ENCODE measurements around the gene LRRIQ3. TPM values are rescaled to one million over a fixed set of nuclear protein-coding genes. Genes with fewer than 3 reads are reported as not detected.

Gene LRRIQ3
- total RNA-seq, 2 experiments from 2014 or later = 2.3 to 2.5 TPM

GRCh38 chr1:74107394-74107793 lies 90.6 kb downstream of the LRRIQ3 start:
- Histone ChIP-seq H3K4me3 (ENCODE audit: low read depth, low read length, poor library complexity, severe bottlenecking) (no peak overlapping the region), H2AFZ (ENCODE audit: low read length) (no peak overlapping the region), H3K9me3 (ENCODE audit: low read length) (no peaks in the 10 kb centered on the region), H3K4me2 (ENCODE audit: low read length) (no peak overlapping the region), H3K27ac (ENCODE audit: low read depth, low read length, poor library complexity, severe bottlenecking) (no peak overlapping the region), H4K20me1 (ENCODE audit: insufficient read depth, low read length) (no peaks in the 10 kb centered on the region), H3K9me2 (ENCODE audit: insufficient read depth, low read length) (no peaks in the 10 kb centered on the region), H3K36me3 (ENCODE audit: insufficient read depth, low read length) (no peaks in the 10 kb centered on the region), H3K4me1 (ENCODE audit: insufficient read depth, low read length, poor library complexity, severe bottlenecking) (no peaks in the 10 kb centered on the region), H3K79me2 (ENCODE audit: insufficient read depth, low read depth, low read length) (no peaks in the 10 kb centered on the region)
- TF ChIP-seq CTCF (conservative IDR thresholded peaks at IDR 0.05; ENCODE audit: low read length) (no peak), EZH2phosphoT487 (IDR thresholded peaks at IDR 0.05; ENCODE audit: borderline replicate concordance, low read depth, low read length) (no peak)
- DNase-seq (ENCODE audit: low spot score) = no peak
- no TSS peak for BruUV-seq (replicated peaks)
- ChIA-PET POLR2A (no interaction called here), CTCF (ENCODE audit: unreplicated experiment) (no interaction called here)
- intact Hi-C loops (cut with micrococcal nuclease; ENCODE audit: unreplicated experiment) = no loop called here

GRCh38 chr1:74091371-74091770 lies 106.6 kb downstream of the LRRIQ3 start:
- no peaks in the 10 kb centered on the region for H3K79me2 ChIP-seq (ENCODE audit: insufficient read depth, low read depth, low read length)
- BruUV-seq (replicated peaks) = no TSS peak
- no peak overlapping the region for H2AFZ ChIP-seq (ENCODE audit: low read length)
- H3K9me3 ChIP-seq (ENCODE audit: low read length) = 0 out of 2 replicates have a peak, but pooled peaks cover 5% of the 10 kb centered on the region
- no peak overlapping the region for H3K4me2 ChIP-seq (ENCODE audit: low read length)
- ChIA-PET POLR2A (interaction anchor here (0.8 to 1.3 kb wide), 2 partner anchors 9 to 11 kb away, joined by 3 read pairs; no protein-coding TSS in a partner anchor), CTCF (ENCODE audit: unreplicated experiment) (no interaction called here)
- no peaks in the 10 kb centered on the region for H3K4me1 ChIP-seq (ENCODE audit: insufficient read depth, low read length, poor library complexity, severe bottlenecking)
- no peaks in the 10 kb centered on the region for H3K9me2 ChIP-seq (ENCODE audit: insufficient read depth, low read length)
- intact Hi-C loops (cut with micrococcal nuclease; ENCODE audit: unreplicated experiment) = no loop called here
- no peak for TF ChIP-seq CTCF (conservative IDR thresholded peaks at IDR 0.05; ENCODE audit: low read length)
- no peak for DNase-seq (ENCODE audit: low spot score)
- H3K27ac ChIP-seq (ENCODE audit: low read depth, low read length, poor library complexity, severe bottlenecking) = no peak overlapping the region
- no peak overlapping the region for H3K4me3 ChIP-seq (ENCODE audit: low read depth, low read length, poor library complexity, severe bottlenecking)
- H3K36me3 ChIP-seq (ENCODE audit: insufficient read depth, low read length) = no peaks in the 10 kb centered on the region
- H4K20me1 ChIP-seq (ENCODE audit: insufficient read depth, low read length) = no peaks in the 10 kb centered on the region

- Histone ChIP-seq H3K36me3 (ENCODE audit: insufficient read depth, low read length) (no peaks in the 10 kb centered on the region), H3K4me3 (ENCODE audit: low read depth, low read length, poor library complexity, severe bottlenecking) (no peak overlapping the region), H4K20me1 (ENCODE audit: insufficient read depth, low read length) (no peaks in the 10 kb centered on the region), H3K27ac (ENCODE audit: low read depth, low read length, poor library complexity, severe bottlenecking) (no peak overlapping the region), H2AFZ (ENCODE audit: low read length) (no peak overlapping the region), H3K9me2 (ENCODE audit: insufficient read depth, low read length) (no peaks in the 10 kb centered on the region), H3K4me1 (ENCODE audit: insufficient read depth, low read length, poor library complexity, severe bottlenecking) (no peaks in the 10 kb centered on the region), H3K4me2 (ENCODE audit: low read length) (no peak overlapping the region), H3K9me3 (ENCODE audit: low read length) (no peaks in the 10 kb centered on the region), H3K79me2 (ENCODE audit: insufficient read depth, low read depth, low read length) (no peaks in the 10 kb centered on the region)
- DNase-seq (ENCODE audit: low spot score) = no peak
- ChIA-PET POLR2A (interaction anchor here (0.7 to 1.7 kb wide), 2 partner anchors 17 to 406 kb away, joined by 3 to 4 read pairs; no protein-coding TSS in a partner anchor), CTCF (ENCODE audit: unreplicated experiment) (no interaction called here)
- intact Hi-C loops (cut with micrococcal nuclease; ENCODE audit: unreplicated experiment) = no loop called here
- TF ChIP-seq CTCF (conservative IDR thresholded peaks at IDR 0.05; ENCODE audit: low read length) = no peak
- no peak for TF ChIP-seq EZH2phosphoT487 (IDR thresholded peaks at IDR 0.05; ENCODE audit: borderline replicate concordance, low read depth, low read length)
- no TSS peak for BruUV-seq (replicated peaks)
These were observed 114.8 kb downstream of the LRRIQ3 start for GRCh38 chr1:74083128-74083527.

Data from OCI-LY7 (cell line).